HG02759 (cell line): Measurements from ENCODE around the gene MGAT4C.
"Not testable (repeated sequence)": the region's sequence is repeated elsewhere in the genome, so short reads cannot be mapped to it uniquely, and the experiment has no call there.

Experiments
- ATAC-seq: cut with Tn5 transposase; IDR thresholded peaks from one replicate; pipeline ENCODE4 v1.9.1; 2021; ENCODE audit warnings: mild to moderate bottlenecking, moderate library complexity; ENCODE audit not compliant: unreplicated experiment

The MGAT4C gene

GRCh38 chr12:86256163-86256562, at the start of gene MGAT4C:
Gene MGAT4C, minus strand, starts transcription at chr12:86256391.
- ATAC-seq = no peak

DNA sequence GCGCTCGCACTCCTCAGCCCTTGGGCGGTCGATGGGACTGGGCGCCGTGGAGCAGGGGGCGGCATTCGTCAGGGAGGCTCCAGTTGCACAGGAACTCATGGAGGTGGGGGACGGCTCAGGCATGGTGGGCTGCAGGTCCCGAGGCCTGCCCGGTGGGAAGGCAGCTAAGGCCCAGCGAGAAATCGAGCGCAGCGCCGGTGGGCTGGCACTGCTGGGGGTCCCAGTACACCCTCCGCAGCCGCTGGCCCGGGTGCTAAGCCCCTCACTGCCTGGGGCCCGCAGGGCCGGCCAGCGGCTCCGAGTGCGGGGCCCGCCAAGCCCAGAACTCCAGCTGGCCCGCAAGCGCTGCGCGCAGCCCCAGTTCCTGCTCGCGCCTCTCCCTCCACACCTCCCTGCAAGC, 40.2 kb upstream of the MGAT4C start:
- not testable (repeated sequence) for ATAC-seq

DNA sequence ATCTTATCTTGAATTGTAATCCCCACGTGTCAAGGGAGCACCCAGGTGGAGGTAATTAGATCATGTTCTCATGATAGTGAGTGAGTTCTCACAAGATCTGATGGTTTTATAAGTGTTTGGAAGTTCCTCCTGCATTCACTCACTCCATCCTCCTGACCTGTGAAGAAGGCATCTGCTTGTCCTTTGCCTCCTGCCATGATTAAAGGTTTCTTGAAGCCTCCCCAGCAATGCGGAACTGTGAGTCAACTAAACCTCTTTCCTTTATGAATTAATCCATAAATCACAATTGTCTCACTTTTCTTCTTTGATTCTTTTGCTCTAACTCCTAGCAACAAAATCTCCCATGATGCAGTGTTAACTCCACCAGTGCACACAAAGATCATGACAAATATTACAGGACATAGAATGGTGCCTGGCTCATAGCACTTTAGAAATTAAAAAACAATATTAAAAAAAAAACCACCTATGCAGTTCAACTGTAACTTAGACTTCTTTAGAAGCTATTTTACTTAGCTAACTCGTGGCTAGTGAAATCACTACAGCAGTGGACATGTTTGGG, 37.6 kb upstream of the MGAT4C start:
- no peak for ATAC-seq

- ATAC-seq = no peak
Observed at GRCh38 chr12:86292480-86292879, 36.3 kb upstream of the MGAT4C start.

DNA sequence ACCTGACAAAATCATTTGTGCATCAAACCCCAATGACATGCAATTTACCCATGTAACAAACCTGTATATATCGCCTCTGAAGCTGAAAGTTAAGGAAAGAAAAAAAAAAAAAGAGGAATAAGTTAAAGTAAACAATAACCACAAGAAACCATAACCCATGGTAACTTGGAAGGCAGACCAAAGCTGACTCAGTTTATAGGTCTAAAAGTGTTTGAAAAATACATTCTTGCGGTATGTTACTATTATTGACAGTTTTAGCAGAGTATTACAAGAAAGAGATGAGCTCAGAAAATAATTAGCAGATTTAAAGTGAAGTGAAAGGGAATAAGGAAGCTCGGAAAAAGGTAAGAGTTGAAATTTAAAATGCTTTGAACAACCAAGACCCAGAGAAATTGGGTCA, 34.4 kb upstream of the MGAT4C start:
- no peak for ATAC-seq

DNA sequence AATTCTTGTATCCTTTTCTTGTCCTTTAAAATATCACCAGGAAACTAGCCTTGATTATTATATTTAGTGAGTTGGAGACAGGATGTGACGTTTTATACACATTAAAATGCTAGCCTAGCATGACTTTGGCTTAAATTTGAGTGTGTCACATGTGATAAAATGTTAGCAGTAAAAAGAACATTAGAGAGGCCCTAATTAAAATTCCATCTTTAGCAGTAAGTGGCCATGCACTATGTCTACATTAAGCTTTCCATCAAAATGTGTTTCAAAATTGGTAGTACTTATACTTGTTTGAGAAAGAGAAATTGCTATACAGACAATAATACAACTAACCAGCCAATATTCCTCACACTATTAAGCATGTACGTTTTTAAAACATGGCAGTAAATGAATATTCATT, 29.9 kb upstream of the MGAT4C start:
- no peak for ATAC-seq

DNA sequence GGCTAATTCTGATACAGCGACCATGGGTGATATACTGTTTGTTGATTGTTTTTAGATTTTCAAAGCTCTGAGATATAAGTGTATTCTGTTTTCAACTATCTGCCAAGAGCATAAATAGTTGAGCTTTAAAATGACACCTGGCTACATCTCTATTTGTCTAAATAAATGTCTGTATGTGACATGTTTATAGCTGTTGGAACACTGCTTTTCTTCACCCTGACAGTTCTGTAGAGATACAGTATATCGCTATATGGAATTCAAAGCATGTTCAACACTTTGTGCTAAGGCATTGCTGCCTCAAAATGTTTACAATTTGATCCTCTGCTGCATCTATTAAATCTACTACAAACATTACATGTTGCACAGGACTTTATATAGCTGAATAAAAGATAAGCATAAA, 27.4 kb upstream of the MGAT4C start:
- ATAC-seq = no peak

DNA sequence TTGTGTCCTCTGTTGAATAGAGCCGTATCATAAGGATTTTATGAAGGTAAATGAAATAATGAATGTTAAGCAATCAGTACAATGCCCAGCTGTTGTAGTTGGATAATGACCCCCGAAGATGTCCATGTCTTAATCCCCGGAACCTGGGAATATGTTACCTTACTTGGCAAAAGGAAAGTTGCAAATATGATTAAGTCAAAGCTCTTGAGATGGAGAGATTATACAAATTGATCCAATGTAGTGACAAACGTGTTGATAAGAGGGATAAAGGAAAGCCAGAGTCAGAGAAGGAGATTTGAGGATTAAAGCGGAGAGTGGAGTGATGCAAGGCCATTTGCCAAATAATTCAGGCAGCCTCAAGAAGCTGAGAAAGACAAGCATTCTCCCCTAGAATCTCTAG, 19.2 kb upstream of the MGAT4C start:
- ATAC-seq = no peak

DNA sequence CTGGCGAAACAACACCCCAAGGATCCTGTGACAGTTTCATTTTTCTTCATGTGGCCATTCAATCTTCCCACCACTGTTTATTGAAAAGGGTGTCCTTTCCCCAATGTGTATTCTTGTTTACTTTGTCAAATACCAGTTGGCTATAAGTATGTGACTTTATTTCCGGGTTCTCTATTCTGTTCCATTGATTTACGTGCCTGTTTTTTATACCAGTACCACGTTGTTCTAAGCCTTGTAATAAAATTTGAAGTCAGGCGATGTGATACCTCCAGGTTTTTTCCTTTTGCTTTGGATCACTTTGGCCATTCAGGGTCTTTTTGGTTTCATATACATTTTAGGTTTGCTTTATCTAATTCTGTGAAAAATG, 9.1 kb upstream of the MGAT4C start:
- ATAC-seq = no peak

DNA sequence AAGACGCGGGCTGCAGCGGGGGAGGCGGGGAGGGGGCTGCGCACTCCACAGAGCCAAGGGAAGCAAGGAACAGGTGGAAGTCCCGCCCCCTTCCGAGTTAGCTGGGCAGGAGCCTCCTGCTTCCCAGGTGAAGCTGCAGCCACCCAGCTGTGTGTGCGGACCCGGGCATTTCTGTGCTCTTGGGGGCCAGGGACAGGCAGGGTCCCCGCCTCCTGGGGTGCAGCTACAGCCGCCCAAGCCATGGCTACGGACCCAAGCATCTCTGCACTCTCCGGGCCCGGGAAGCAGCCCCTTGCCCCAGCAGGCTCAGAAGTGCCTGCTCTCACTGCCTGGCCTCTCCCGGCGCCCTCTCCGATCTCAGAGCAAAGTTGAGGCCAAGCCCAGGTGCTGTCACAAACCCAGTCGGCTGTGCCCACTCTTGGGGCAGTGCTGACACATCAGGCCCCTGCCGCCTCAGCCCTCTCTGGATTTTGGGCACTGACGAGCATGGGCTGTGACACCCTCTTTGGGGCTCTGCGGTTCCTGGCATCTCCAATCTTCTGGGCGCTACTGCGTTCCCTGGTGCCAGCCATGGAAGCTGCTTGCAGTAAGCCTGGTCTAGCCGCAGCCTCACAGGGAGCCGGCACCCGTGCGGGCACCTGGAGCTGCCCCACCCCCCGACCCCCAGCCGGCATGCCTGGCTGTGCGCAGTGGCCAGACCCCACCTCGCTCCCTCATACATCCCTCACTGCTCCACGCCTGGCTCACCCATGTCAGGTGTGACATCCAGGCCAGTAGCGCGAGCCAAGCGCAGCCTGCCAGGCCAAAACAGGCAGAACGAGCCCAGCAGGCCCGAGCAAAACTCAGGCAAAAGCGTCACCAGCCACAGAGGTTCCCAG, 8.5 kb upstream of the MGAT4C start:
- no peak for ATAC-seq

DNA sequence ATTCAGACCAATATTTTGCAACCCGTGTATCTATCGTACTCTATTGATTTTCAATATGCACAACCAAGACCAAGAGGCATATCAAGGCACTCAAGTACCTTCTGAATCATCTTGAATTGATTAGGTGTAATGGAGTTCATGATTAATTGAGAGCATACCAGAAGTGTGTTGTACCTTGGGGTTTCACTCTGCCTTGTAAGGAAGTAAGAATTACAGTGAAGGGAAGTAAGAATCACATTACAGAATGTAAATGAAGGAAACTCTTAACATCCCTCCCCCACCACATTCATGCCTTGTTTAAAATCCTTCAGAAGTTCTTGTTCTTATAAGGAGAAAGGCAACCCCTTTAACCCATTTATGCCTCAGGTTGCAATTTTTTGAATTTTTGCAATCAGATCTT, 5.4 kb upstream of the MGAT4C start:
- ATAC-seq = no peak

DNA sequence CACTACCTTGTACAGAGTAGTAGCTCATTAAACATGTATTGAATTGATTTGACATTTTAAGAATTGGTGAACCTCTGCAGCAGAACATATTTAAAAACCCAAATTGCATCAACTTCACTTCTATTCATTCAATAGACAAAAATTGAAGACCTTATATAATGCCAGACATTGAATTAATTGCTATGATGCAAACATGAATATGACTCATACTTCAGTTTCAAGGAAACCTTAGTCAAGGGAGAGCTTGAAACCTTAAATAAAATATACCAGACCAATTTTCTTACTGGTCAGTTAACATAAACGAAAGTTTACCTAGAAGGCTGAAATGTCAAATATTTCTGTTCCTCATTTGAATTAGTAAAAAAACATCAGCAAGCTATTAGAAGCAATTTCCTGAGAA, 5.0 kb upstream of the MGAT4C start:
- ATAC-seq = no peak

DNA sequence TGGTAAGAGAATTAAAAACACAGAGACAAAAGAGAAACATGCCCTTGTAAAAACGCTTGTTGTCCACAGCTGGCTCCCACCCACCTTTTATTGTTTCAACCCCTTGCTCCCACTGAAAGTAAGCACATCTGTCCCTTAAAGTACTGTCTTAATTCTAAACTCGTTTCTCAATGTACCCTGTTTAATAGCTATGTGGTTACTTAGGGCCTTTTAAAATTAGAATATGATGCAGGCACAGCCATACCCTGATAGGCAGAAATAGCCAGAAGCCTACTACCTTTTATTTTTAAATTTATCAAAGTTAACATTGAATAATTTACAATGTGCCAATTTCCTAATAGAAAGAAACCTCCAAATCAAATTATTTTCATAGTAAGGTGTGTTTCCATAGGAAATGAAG, 4.0 kb upstream of the MGAT4C start:
- ATAC-seq = no peak

GRCh38 chr12:86257134-86257533, 943 bp upstream of the MGAT4C start:
- no peak for ATAC-seq

DNA sequence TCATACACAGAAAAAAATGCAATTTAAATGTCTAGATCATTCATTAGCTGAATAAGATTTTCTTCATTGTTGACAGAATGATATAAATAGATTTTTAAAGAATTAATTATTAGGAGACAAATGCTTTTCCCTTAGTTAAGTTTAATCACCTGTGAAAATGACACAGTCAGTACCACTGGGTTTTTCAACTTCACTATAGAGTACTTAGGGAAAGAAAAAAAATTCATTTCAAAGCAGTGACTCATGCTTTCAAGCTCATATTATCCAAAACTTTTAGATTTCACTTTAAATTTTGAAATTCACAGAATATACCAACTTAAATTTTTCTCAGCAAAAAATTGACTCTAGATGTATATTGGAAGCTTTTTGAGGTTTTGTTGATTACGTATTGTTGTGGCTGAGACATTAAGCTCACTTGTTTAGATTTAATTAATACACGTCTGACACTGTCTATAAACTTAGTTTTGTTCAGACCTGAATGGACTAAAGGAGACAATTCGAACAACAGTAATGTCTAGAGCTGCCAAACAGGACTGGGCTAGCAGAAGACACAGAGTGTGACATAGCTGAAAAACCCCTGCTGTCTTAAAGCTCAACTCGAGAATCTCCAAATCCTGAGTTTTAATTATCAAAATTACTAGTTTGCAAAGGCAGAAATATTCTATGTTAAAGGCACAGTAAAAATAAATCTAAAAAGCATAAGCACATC, 1.6 kb downstream of the MGAT4C start:
- ATAC-seq = no peak

DNA sequence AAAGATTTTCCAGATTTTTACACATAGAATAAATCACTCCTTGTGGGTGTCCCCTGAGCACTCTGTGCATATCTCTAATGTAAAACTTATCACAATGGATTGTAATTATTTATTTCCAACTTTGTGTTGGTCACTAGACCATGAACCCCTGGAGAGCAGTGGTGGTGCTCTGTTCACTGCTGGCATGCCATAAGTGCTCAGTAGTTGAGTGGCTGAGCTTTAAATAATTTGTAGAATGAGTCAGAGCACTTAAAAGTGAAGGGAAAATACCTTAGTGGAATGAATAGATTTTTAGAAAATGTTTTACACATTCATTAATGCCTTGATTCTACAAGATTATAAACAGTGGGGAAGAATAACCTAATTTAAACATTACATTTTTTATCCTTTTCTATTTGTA, 6.3 kb downstream of the MGAT4C start:
- peak; percentile 66 for ATAC-seq

GRCh38 chr12:86249276-86249675, 6.9 kb downstream of the MGAT4C start:
- no peak for ATAC-seq

DNA sequence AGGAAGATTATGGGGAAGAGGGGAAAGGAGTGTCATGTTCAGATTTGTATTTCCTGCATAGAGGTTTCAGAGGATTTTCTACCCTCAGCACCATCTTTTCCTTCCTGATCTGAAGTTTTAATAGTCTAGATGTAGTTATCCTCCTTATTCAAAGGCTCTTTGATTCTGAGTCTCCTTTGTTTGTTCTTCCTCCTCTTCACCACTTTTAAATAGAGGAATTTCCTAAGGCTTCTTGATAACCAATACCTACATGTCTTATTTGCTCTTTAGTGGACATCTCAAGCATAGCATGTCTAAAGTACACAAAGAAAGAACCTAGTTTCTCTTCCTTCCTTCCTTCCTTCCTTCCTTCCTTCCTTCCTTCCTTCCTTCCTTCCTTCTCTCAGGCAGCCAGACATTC, 8.3 kb downstream of the MGAT4C start:
- ATAC-seq = no peak

DNA sequence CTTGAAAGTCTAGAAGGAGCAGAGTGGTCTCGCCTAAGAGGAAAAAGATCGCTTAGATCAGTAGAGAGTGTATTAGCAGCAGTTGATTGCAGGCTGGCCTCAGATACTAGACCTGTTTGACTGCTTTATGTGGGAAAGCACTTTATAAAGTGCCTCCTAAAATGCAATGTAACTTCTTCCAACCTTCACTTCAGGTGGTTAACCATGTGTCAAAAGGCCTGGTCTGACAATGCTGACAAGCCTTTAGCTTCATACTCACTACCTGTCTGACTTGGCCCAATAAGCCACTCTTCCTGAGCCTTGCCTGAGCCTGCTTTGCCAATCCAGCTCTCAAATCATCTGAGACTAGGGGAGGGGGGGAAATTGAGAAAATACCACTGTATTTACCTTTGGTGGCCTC, 14.6 kb downstream of the MGAT4C start:
- no peak for ATAC-seq

DNA sequence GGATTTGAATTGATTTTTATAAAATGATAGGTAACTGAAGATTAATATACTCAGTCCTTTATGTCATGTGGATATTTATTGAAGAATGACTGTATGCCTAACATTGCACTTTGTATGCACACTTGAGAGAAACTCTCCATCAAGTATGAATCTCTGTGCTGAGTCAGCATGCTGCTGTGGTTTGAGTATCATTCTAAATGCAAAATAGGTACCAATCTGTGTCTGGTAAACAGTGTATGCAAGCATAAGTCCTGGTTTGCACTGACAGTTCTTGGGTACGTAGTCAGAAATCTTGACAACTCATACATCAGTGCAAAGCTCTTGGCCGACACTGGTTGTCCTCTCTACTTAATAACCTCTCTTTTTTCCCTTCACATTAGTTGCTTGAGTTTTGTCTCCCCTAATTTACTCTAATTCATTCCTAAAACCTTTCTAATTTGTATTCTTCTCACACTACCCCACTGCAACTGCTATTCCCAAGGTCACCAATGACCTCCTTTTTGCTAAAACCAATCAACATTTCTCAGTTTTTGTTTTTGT, 21.8 kb downstream of the MGAT4C start:
- no peak for ATAC-seq

GRCh38 chr12:86233126-86233525, 23.1 kb downstream of the MGAT4C start:
- ATAC-seq = no peak
